Panc1 (cell line): ENCODE data around the gene PDK2. TPM values are rescaled to one million over a fixed set of nuclear protein-coding genes. Genes with fewer than 3 reads are reported as not detected.

Experiments
- ATAC-seq: fragments of 200-7000 bp; cut with Tn5 transposase; 2 replicates; pipeline ENCODE4 v1.9.1; 2020; ENCODE audit warnings: mild to moderate bottlenecking, moderate library complexity
- BruUV-seq: library from RNA; stranded (reverse); fragments of 400-500 nt; replicated peaks from 2 replicates; lab custom pipeline; 2021; lab: Mats Ljungman, UMichigan
- CTCF ChIA-PET: fragments of 300-600 bp; sonication (Branson Sonifier 250); formaldehyde crosslinking; loops from one replicate; lab custom pipeline; 2022; ENCODE audit warnings: antibody characterized with exemption; lab: Charles Lee
- POLR2A ChIA-PET: fragments of 300-600 bp; sonication (Branson Sonifier 250); formaldehyde crosslinking; loops from one replicate; lab custom pipeline; 2022; ENCODE audit warnings: antibody characterized with exemption; lab: Charles Lee
- DNase-seq: peaks from one replicate; pipeline ENCODE4 v3.0.0-alpha.2; 2010; ENCODE audit warnings: low read depth, low spot score
- H3K27ac ChIP-seq: 2 replicates; pipeline ENCODE4 v1.5.1; 2011; ENCODE audit warnings: mild to moderate bottlenecking, low read length, inconsistent platforms
- H3K27me3 ChIP-seq: fragments of 200-500 bp; sonication (Bioruptor generic); 2 replicates; pipeline ENCODE4 v1.6.0; 2014; ENCODE audit warnings: low read length, inconsistent platforms; ENCODE audit not compliant: control insufficient read depth, insufficient read depth
- H3K36me3 ChIP-seq: fragments of 200-500 bp; sonication (Bioruptor generic); 2 replicates; pipeline ENCODE4 v1.5.1; 2014; ENCODE audit warnings: inconsistent platforms, mild to moderate bottlenecking, low read length, moderate library complexity; ENCODE audit not compliant: control insufficient read depth, insufficient read depth
- H3K4me1 ChIP-seq: 2 replicates; pipeline ENCODE4 v1.5.1; 2011; ENCODE audit warnings: inconsistent platforms, mild to moderate bottlenecking, low read length, moderate library complexity; ENCODE audit not compliant: control insufficient read depth, insufficient read depth
- H3K4me3 ChIP-seq, 2 experiments: 2 replicates each; pipeline ENCODE4 v1.5.1; 2011 to 2012; ENCODE audit warnings: low read depth in 2 of 2, low read length in 2 of 2, mild to moderate bottlenecking in 2 of 2, inconsistent platforms in 1 of 2, moderate library complexity in 1 of 2
- H3K9me3 ChIP-seq: fragments of 200-500 bp; sonication (Bioruptor generic); 2 replicates; pipeline ENCODE4 v1.5.1; 2014; ENCODE audit warnings: low read depth, mild to moderate bottlenecking, inconsistent platforms, low read length, moderate library complexity; ENCODE audit not compliant: control insufficient read depth, insufficient read depth
- POLR2AphosphoS5 ChIP-seq: IDR thresholded peaks from 2 replicates; pipeline ENCODE4 v1.6.1; 2012; ENCODE audit warnings: mild to moderate bottlenecking, low read depth, low read length, moderate library complexity
- SIN3A ChIP-seq: IDR thresholded peaks from 2 replicates; pipeline ENCODE4 v1.6.1; 2012; ENCODE audit warnings: low read depth, mild to moderate bottlenecking, low read length, moderate library complexity, borderline replicate concordance; ENCODE audit not compliant: insufficient read depth
- TCF7L2 ChIP-seq: IDR thresholded peaks from 2 replicates; pipeline ENCODE4 v1.6.1; 2011; ENCODE audit warnings: mild to moderate bottlenecking, low read depth, low read length, inconsistent platforms
- in situ Hi-C: cut with HindIII; loops from 2 replicates; pipeline ENCODE4 v1.10.0; 2016; ENCODE audit warnings: low sequenced_read_pairs, low pct_unique_long_range_greater_than_20kb
- intact Hi-C: fragments of 100-400 bp; cut with micrococcal nuclease; formaldehyde crosslinking; loops from one replicate; pipeline ENCODE4 v1.10.0; 2022; ENCODE audit not compliant: unreplicated experiment
- total RNA-seq: library from RNA; stranded (reverse); gene quantifications from one replicate; pipeline ENCODE4 v1.2.1, GENCODE V29; 2021; ENCODE audit not compliant: unreplicated experiment
- TF ChIP-seq, protein P1 (sequence below): fragments of 450-650 bp; IDR thresholded peaks from 2 replicates; pipeline ENCODE4 v1.5.1; 2017; ENCODE audit warnings: mild to moderate bottlenecking
- TF ChIP-seq, protein P2 (sequence below), 2 experiments: IDR thresholded peaks; 2 replicates each; pipeline ENCODE4 v1.6.1; 2011 to 2012; ENCODE audit warnings: low read depth in 2 of 2, control low read depth in 1 of 2, low read length in 1 of 2, mild to moderate bottlenecking in 1 of 2, moderate library complexity in 1 of 2; ENCODE audit not compliant: insufficient read depth in 1 of 2

The PDK2 gene
- total RNA-seq, 1 experiment from 2014 or later = 46.0 TPM

DNA sequence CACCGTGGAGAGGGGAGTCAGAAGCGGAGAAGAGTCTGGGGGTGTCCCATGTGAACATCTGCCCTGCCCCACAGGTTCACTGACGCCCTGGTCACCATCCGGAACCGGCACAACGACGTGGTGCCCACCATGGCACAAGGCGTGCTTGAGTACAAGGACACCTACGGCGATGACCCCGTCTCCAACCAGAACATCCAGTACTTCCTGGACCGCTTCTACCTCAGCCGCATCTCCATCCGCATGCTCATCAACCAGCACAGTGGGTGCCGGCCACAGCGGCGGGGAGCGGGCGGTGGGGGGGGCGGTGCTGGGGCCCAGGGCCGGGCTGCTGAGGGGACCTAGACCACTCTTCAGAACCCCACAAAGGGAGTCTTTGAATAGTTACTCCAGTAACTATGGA lies 10.7 kb downstream of the PDK2 start:
- BruUV-seq = no TSS peak
- intact Hi-C loops = no loop called here
- no peak overlapping the region for H3K27ac ChIP-seq
- ChIA-PET POLR2A (no interaction called here), CTCF (no interaction called here)
- no peak for TF ChIP-seq TCF7L2
- TF ChIP-seq, protein P1, sequence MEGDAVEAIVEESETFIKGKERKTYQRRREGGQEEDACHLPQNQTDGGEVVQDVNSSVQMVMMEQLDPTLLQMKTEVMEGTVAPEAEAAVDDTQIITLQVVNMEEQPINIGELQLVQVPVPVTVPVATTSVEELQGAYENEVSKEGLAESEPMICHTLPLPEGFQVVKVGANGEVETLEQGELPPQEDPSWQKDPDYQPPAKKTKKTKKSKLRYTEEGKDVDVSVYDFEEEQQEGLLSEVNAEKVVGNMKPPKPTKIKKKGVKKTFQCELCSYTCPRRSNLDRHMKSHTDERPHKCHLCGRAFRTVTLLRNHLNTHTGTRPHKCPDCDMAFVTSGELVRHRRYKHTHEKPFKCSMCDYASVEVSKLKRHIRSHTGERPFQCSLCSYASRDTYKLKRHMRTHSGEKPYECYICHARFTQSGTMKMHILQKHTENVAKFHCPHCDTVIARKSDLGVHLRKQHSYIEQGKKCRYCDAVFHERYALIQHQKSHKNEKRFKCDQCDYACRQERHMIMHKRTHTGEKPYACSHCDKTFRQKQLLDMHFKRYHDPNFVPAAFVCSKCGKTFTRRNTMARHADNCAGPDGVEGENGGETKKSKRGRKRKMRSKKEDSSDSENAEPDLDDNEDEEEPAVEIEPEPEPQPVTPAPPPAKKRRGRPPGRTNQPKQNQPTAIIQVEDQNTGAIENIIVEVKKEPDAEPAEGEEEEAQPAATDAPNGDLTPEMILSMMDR = no peak
- no peak for TF ChIP-seq POLR2AphosphoS5
- no peak for TF ChIP-seq SIN3A
- TF ChIP-seq, protein P2, sequence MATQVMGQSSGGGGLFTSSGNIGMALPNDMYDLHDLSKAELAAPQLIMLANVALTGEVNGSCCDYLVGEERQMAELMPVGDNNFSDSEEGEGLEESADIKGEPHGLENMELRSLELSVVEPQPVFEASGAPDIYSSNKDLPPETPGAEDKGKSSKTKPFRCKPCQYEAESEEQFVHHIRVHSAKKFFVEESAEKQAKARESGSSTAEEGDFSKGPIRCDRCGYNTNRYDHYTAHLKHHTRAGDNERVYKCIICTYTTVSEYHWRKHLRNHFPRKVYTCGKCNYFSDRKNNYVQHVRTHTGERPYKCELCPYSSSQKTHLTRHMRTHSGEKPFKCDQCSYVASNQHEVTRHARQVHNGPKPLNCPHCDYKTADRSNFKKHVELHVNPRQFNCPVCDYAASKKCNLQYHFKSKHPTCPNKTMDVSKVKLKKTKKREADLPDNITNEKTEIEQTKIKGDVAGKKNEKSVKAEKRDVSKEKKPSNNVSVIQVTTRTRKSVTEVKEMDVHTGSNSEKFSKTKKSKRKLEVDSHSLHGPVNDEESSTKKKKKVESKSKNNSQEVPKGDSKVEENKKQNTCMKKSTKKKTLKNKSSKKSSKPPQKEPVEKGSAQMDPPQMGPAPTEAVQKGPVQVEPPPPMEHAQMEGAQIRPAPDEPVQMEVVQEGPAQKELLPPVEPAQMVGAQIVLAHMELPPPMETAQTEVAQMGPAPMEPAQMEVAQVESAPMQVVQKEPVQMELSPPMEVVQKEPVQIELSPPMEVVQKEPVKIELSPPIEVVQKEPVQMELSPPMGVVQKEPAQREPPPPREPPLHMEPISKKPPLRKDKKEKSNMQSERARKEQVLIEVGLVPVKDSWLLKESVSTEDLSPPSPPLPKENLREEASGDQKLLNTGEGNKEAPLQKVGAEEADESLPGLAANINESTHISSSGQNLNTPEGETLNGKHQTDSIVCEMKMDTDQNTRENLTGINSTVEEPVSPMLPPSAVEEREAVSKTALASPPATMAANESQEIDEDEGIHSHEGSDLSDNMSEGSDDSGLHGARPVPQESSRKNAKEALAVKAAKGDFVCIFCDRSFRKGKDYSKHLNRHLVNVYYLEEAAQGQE (IDR thresholded peaks at IDR 0.05; ENCODE audit: insufficient read depth in 1 of 2, low read depth in 2 of 2, low read length in 1 of 2) = no peak
- no peak overlapping the region for H3K4me3 ChIP-seq
- ATAC-seq (no peak), DNase-seq (no peak)
- H3K9me3 ChIP-seq = no peaks in the 10 kb centered on the region
- H3K36me3 ChIP-seq = no peaks in the 10 kb centered on the region
- H3K27me3 ChIP-seq = no peaks in the 10 kb centered on the region
- H3K4me1 ChIP-seq = peaks cover 19% of the 10 kb centered on the region
- in situ Hi-C loops = no loop called here

DNA sequence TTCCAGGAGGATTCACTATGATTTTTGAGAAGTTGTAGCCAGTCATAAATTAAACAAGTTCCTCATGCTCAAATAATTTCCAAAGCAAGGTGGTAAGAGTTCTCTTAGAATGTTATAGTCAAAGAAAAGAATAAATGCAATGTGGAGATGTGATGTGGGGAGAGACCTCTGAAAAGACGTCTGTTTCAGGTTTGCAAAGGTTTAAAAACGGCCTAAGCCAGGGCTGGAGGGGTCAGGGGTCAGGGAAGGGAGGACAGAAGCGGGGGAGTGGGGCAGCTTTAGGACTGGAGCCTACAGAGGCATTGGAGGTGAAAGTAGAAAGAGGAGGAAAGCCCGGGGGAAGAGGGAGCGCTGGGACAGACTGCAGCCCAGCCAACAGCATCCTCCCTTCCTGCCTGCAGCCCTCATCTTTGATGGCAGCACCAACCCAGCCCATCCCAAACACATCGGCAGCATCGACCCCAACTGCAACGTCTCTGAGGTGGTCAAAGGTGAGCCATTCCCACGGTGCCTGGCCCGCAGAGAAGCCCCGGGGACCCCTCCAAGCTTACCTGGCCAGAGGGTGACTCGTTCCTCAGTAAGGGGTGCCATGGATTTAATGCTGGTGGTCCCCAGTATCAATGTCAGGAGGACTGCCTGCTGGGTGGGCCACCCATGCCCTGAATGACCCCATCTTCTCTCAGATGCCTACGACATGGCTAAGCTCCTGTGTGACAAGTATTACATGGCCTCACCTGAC lies 11.4 kb downstream of the PDK2 start:
- TF ChIP-seq TCF7L2 = no peak
- TF ChIP-seq, protein P2 (IDR thresholded peaks at IDR 0.05; ENCODE audit: insufficient read depth in 1 of 2, low read depth in 2 of 2, low read length in 1 of 2) = no peak
- TF ChIP-seq, protein P1 = no peak
- no peak for TF ChIP-seq POLR2AphosphoS5
- TF ChIP-seq SIN3A = no peak
- in situ Hi-C loops (no loop called here), intact Hi-C loops (no loop called here)
- Histone ChIP-seq H3K27me3 (no peaks in the 10 kb centered on the region), H3K4me1 (peaks cover 12% of the 10 kb centered on the region), H3K4me3 (no peak overlapping the region), H3K36me3 (no peaks in the 10 kb centered on the region), H3K9me3 (no peaks in the 10 kb centered on the region), H3K27ac (no peak overlapping the region)
- POLR2A ChIA-PET = no interaction called here
- ATAC-seq (no peak), DNase-seq (no peak)
- BruUV-seq = no TSS peak
- CTCF ChIA-PET = no interaction called here
